ENCODE data around the gene ARHGAP11A.

ARHGAP11A gene

GRCh38 chr15:32687556-32687955 lies 72.3 kb downstream of the ARHGAP11A start:
- WGBS, 2 experiments (ENCODE audit: insufficient coverage in 2 of 2): 80 to 88% methylated on average over 1 of the region's 5 CpGs
- Histone ChIP-seq H3K27ac (ENCODE audit: low read depth, low read length, severe bottlenecking) (no peak overlapping the region), H3K4me3 (ENCODE audit: extremely low read depth, insufficient read depth, low read length, poor library complexity, severe bottlenecking) (no peak overlapping the region), H3K4me1 (ENCODE audit: control insufficient read depth, insufficient read depth, low read length, poor library complexity, severe bottlenecking) (peaks cover 36% of the 10 kb centered on the region), H3K9me3 (ENCODE audit: control insufficient read depth, low read length) (peaks cover 3% of the 10 kb centered on the region), H3K36me3 (ENCODE audit: control insufficient read depth, insufficient read depth, low read length) (no peaks in the 10 kb centered on the region)

GRCh38 chr15:32688151-32688639 lies 72.9 kb downstream of the ARHGAP11A start:
- Histone ChIP-seq H3K4me1 (ENCODE audit: control insufficient read depth, insufficient read depth, low read length, poor library complexity, severe bottlenecking) (peaks cover 36% of the 10 kb centered on the region), H3K27ac (ENCODE audit: low read depth, low read length, severe bottlenecking) (no peak overlapping the region), H3K4me3 (ENCODE audit: extremely low read depth, insufficient read depth, low read length, poor library complexity, severe bottlenecking) (no peak overlapping the region), H3K9me3 (ENCODE audit: control insufficient read depth, low read length) (peaks cover 3% of the 10 kb centered on the region), H3K36me3 (ENCODE audit: control insufficient read depth, insufficient read depth, low read length) (no peaks in the 10 kb centered on the region)
- WGBS, 2 experiments (ENCODE audit: insufficient coverage in 2 of 2): 100% methylated on average over 1 to 2 of the region's 2 CpGs

All from mesodermal cell (in vitro differentiated cells).